HG03521 (cell line): Measurements from ENCODE around the gene GPC6.
"Not testable (repeated sequence)": the region's sequence is repeated elsewhere in the genome, so short reads cannot be mapped to it uniquely, and the experiment has no call there.

Experiments
- ATAC-seq: cut with Tn5 transposase; IDR thresholded peaks from one replicate; pipeline ENCODE4 v1.9.1; 2021; ENCODE audit warnings: mild to moderate bottlenecking, moderate library complexity; ENCODE audit not compliant: unreplicated experiment

The GPC6 gene

DNA sequence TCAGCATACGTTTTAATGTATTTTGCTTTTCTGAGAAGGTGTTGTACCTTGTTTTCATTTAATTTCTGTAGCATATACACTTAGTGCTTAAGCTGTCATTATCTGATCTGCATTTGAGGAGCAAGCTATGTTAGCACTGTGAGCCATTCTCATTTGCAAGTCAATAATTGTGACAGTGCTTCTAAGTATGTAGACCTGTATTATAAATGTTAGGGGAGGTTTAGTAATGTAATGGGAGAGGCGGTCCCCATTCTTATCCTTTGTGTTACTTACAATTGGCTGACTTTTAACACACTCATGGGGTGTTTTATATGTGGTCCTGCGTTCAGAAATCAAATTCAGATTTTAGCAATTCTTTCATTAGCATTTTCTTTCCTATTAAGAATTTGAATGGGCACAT, 90.2 kb downstream of the GPC6 start:
- ATAC-seq: no peak

DNA sequence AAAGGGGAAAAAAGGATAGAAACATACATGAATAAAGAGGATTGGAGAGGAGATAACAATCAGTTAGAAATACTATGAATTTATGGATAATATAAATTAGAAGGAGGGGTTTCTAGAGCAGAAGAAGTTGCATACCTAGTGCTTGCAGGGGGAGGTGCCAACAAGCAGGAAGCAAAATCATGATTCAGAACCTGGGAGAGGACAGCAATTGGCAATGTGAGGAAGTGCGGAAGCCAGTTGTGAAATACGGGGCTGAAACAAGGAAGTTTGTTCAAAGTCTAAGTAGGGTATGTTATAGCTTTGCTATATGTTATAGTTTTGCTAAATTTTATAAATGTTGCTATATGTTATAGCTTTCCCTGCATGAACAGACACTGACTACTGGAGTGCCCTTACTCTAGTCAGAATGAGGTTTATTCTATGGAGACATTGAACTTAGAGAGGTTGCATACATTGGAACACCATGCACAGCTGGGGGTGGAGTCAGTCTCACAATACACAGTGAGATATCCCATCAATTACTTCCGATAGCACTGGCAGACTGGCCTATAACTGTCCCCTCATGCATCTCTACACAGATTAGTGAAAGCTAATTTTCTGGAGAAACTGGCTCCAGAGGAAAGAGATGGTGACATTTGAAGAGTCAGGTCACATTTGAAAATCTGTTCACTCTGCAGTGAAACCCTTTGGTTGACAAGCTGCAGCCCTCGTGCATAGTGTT, 92.1 kb downstream of the GPC6 start:
- no peak for ATAC-seq

DNA sequence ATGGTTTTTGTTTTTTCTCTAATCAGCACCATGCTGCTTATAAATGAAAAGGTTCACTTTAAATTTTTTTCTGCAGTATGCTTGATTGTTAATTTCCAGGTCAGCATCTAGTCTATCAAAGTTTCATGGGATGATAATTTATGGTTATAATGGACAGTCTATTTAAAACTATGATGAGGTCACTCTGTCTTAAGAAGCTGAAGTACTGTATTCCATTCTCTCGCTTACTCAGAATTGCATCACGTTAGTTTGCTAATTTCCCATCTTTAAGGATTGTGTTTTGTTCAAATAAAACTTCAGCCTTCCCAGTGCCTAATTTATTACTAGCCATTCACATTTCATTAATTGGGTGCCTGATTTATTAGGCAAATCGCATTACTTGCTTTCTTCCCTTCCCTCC, 94.3 kb downstream of the GPC6 start:
- no peak for ATAC-seq

DNA sequence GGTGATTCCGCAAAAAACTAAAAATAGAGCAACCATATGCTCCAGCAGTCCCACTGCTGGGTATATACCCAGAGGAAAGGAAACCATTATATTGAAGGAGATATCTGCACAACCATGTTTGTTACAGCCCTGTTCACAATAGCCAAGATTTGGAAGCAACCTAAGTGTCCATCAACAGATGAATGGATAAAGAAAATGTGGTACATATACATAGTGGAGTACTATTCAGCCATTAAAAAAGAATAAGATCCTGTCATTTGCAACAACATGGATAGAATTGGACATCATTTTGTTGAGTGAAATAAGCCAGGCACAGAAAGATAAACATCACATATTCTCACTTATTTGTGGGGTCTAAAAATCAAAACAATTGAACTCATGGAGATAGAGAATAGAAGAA, 97.3 kb downstream of the GPC6 start:
- ATAC-seq: not testable (repeated sequence)

- no peak for ATAC-seq
Observed at GRCh38 chr13:93325303-93326233, 99.0 kb downstream of the GPC6 start.

GRCh38 chr13:93326234-93326811, 99.7 kb downstream of the GPC6 start:
- ATAC-seq: no peak

DNA sequence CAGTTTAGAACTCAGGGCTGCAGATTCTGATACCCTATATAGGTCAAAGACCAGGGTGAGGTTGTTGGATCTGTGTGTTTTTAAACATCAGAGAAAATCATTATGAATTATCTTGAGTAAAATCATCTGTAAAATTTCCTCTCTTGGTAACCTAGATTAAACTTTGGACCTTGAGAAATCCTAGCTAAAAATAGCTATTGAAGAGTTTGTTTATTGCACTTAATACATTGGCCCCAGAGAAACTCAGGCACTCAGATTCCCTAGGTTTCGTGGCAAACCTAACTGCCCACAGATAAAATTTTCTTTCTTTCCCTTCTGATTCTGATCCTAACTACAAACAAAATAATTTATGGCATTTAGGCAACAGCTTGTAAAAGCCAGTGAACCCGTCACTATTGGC, 102.3 kb downstream of the GPC6 start:
- no peak for ATAC-seq

DNA sequence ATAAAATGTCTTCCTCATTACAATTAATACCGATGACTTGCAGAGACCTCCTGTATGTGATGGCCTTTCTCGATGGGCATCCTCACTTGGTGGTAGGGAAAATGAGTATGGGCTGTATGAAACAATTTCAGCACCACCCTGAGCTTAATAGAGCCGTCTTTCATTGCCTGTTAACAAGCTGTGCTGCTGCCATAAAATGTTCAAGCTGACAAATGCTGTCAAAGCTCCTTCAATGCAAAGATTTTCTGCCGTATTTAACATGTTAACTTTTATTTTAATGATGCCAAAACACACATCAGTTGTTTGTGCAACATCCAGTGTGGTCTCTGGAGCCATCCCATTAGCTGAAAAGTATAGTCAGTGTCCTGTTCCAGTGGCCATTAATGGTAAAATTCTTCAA, 110.1 kb downstream of the GPC6 start:
- ATAC-seq: no peak

- ATAC-seq: no peak
Observed at GRCh38 chr13:93338030-93338429, 111.4 kb downstream of the GPC6 start.

DNA sequence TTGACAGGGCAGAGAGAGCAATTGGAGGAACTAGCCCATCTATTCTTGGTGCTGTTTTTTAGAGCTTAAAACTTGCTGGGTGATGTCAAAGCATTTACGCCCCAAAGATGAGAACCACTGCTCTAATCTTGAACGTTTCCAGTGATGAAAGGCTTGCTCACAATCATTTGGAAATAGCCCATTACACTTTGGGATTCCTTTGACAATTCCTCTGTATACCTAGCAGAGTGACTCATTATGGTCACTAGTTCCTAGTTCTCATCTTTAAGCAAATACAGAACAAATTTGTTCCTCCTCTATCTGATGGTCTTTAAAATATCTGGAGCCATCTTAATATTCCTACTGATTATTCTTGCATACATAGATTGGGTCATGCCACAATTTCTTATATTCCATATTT, 112.3 kb downstream of the GPC6 start:
- ATAC-seq: no peak

DNA sequence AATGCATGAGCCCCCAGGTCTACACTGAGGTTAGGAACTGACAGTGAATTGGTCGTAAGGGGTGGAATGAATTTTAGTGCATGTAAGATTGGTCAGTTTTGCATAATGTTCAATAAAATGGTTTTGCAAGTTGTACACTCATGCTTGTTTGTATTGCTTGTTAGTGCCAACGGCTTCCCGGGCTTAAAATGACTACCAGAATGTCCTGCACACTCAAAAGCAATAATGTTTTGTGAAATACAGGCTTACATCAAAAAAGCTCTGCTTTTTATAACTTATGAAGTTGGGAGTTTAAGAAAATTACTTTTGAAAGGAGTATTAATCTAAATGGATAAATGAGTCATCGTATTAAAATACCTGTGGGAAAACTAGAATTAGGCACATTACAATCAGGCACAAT, 112.9 kb downstream of the GPC6 start:
- ATAC-seq: no peak

GRCh38 chr13:93341517-93341916, 114.9 kb downstream of the GPC6 start:
- no peak for ATAC-seq

GRCh38 chr13:93343097-93343496, 116.5 kb downstream of the GPC6 start:
- ATAC-seq: no peak

GRCh38 chr13:93344048-93344705, 117.6 kb downstream of the GPC6 start:
- no peak for ATAC-seq

- no peak for ATAC-seq
Observed at GRCh38 chr13:93345024-93345423, 118.4 kb downstream of the GPC6 start.

DNA sequence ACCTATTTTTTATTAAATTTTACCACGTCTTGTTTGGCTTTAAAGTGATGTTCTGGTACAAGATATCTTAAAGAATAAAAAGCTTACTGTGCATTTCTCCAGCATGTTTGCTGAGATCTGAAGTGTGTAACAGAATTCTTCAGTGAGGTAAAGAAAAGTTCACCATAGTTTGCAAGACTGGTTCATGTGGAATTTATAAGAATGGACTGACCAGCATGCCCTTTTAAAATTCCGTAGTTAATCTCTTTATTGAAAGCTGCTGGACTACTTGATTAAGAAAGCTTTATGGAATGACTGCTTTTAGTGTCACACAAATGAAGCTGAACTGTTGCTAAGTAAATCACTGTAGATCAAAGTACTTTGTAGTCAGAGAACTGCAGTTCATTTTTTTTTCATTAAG, 119.2 kb downstream of the GPC6 start:
- no peak for ATAC-seq

- ATAC-seq: no peak
Observed at GRCh38 chr13:93352616-93353015, 126.0 kb downstream of the GPC6 start.

DNA sequence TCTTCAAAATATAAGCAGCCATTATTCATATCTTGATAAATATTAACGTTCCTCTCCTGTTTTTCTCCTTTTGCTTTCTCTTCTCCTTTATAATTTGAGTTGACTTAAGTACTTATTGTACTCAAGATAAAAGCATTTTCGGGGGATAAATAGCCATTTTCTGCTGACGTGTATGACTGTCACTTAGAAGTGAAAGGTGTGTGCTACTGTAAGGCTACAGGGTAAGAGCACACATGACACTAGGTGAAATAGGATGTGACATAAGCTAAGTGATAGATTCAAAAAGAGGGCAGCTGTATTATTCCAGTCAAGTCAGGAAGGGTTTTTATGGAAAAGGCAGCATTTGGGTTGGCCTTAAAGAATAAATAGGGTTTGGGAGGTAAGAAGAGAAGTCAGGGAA, 128.5 kb downstream of the GPC6 start:
- ATAC-seq: no peak

DNA sequence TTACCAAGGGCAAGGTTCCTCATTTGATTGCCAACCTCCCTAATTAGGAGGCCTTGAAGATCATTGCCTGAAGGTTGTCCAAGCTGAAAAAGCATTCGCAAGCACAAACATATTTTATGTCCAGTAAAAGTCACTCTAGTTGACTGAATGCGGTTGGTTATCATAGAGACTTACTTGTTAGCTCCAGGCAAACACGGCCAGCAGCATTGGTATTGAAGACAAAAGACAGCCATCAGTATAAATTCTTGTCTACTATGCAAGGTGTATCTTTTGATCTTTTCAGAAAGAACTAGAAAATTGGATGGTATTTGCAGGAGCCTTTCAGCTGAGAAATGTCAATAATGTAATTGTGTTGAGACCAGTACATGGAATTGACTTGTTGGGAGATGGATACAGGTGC, 129.9 kb downstream of the GPC6 start:
- no peak for ATAC-seq

GRCh38 chr13:93360021-93360420, 133.4 kb downstream of the GPC6 start:
- no peak for ATAC-seq

DNA sequence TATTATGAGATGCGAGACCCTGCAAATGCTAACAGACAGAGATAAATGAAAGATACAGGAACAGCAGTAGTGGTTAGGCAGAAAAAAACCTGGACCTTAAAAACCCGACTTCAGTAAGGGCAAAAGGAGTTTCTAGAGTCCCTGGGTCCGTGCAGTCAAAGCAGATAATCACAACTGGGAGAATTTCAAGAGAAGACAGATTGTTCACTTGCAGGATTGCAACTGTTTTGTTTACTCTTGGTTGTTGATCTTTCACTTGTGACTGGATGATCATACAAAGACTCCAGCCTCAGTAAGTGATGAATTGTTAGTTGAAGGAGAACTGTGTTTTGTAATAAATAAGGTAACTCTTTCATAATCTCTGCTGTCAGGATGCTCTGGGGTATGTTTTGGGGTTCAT, 135.1 kb downstream of the GPC6 start:
- no peak for ATAC-seq
